IMR-90 (cell line): ENCODE measurements around the gene LTC4S. TPM values are rescaled to one million over a fixed set of nuclear protein-coding genes. Genes with fewer than 3 reads are reported as not detected.

ENCODE experiments used
- ATAC-seq: fragments of 200-7000 bp; cut with Tn5 transposase; 2 replicates; pipeline ENCODE4 v1.9.1; 2020; ENCODE audit warnings: low read depth, mild to moderate bottlenecking, moderate library complexity
- BruUV-seq: library from RNA; stranded (reverse); fragments of 400-500 nt; replicated peaks from 2 replicates; lab custom pipeline; 2021; lab: Mats Ljungman, UMichigan
- CTCF ChIA-PET: fragments of 300-600 bp; formaldehyde crosslinking; extraction: SDS; loops from one replicate; lab custom pipeline; 2021; ENCODE audit warnings: antibody characterized with exemption; lab: Yijun Ruan, JAX
- POLR2A ChIA-PET: fragments of 300-600 bp; sonication (Branson Sonifier 250); formaldehyde crosslinking; loops from one replicate; lab custom pipeline; 2022; ENCODE audit warnings: antibody characterized with exemption; ENCODE audit not compliant: unreplicated experiment; lab: Charles Lee
- DNase-seq: peaks from one replicate; pipeline ENCODE4 v3.0.0; 2013
- H2AFZ ChIP-seq: replicated peaks from 2 replicates; pipeline ENCODE3; 2013; ENCODE audit warnings: low read length, mild to moderate bottlenecking; ENCODE audit not compliant: poor library complexity
- H2AK5ac ChIP-seq: 2 replicates; pipeline ENCODE4 v1.6.1; 2013; ENCODE audit warnings: low read depth, low read length, inconsistent platforms
- H2AK9ac ChIP-seq: replicated peaks from 2 replicates; pipeline ENCODE3; 2013; ENCODE audit warnings: mild to moderate bottlenecking, low read depth, low read length, moderate library complexity; ENCODE audit not compliant: poor library complexity
- H2BK120ac ChIP-seq: 2 replicates; pipeline ENCODE4 v1.6.1; 2013; ENCODE audit warnings: low read depth, low read length, inconsistent platforms
- H2BK15ac ChIP-seq: 3 replicates; pipeline ENCODE4 v1.6.1; 2013; ENCODE audit warnings: low read depth, low read length, inconsistent platforms
- H2BK20ac ChIP-seq: 2 replicates; pipeline ENCODE4 v1.6.1; 2013; ENCODE audit warnings: low read depth, mild to moderate bottlenecking, inconsistent platforms, low read length, moderate library complexity
- H2BK5ac ChIP-seq: 2 replicates; pipeline ENCODE4 v1.6.1; 2013; ENCODE audit warnings: mild to moderate bottlenecking, low read depth, low read length, inconsistent platforms; ENCODE audit not compliant: poor library complexity, severe bottlenecking
- H3K14ac ChIP-seq: replicated peaks from 2 replicates; pipeline ENCODE4 v1.6.1; 2013; ENCODE audit warnings: low read depth, low read length, inconsistent platforms
- H3K18ac ChIP-seq: 2 replicates; pipeline ENCODE4 v1.6.1; 2013; ENCODE audit warnings: low read depth, low read length, control low read depth
- H3K23ac ChIP-seq: 2 replicates; pipeline ENCODE4 v1.6.1; 2013; ENCODE audit warnings: low read depth, low read length, inconsistent platforms
- H3K27ac ChIP-seq: 2 replicates; pipeline ENCODE4 v1.5.1; 2013; ENCODE audit warnings: mild to moderate bottlenecking, control low read depth, low read length; ENCODE audit not compliant: insufficient read depth
- H3K27me3 ChIP-seq: 2 replicates; pipeline ENCODE4 v1.6.1; 2013; ENCODE audit warnings: low read length; ENCODE audit not compliant: control insufficient read depth, insufficient read depth
- H3K36me3 ChIP-seq: 2 replicates; pipeline ENCODE4 v1.6.1; 2013; ENCODE audit warnings: low read length, mixed read lengths; ENCODE audit not compliant: control insufficient read depth, insufficient read depth
- H3K4ac ChIP-seq: 2 replicates; pipeline ENCODE4 v1.6.1; 2013; ENCODE audit warnings: low read depth, low read length, inconsistent platforms
- H3K4me1 ChIP-seq: 2 replicates; pipeline ENCODE4 v1.6.1; 2013; ENCODE audit warnings: low read length, mixed read lengths; ENCODE audit not compliant: control insufficient read depth, insufficient read depth
- H3K4me2 ChIP-seq: 2 replicates; pipeline ENCODE4 v1.6.1; 2013; ENCODE audit warnings: low read depth, mild to moderate bottlenecking, control low read depth, low read length, moderate library complexity
- H3K4me3 ChIP-seq: 2 replicates; pipeline ENCODE4 v1.5.1; 2013; ENCODE audit warnings: low read depth, mild to moderate bottlenecking, control low read depth, low read length, moderate library complexity; ENCODE audit not compliant: insufficient read depth
- H3K56ac ChIP-seq: 2 replicates; pipeline ENCODE4 v1.6.1; 2013; ENCODE audit warnings: low read length, inconsistent platforms; ENCODE audit not compliant: insufficient read depth; ENCODE audit errors: extremely low read depth
- H3K79me1 ChIP-seq, 2 experiments: 2 replicates each; pipeline ENCODE4 v1.6.1; 2013; ENCODE audit warnings: low read length in 2 of 2, inconsistent platforms in 1 of 2, low read depth in 1 of 2
- H3K9ac ChIP-seq: 2 replicates; pipeline ENCODE4 v1.6.1; 2013; ENCODE audit warnings: low read depth, low read length, control low read depth
- H3K9me1 ChIP-seq: 2 replicates; pipeline ENCODE4 v1.6.1; 2013; ENCODE audit warnings: low read length, inconsistent platforms; ENCODE audit not compliant: insufficient read depth
- H3K9me3 ChIP-seq: 2 replicates; pipeline ENCODE4 v1.6.1; 2013; ENCODE audit warnings: low read length; ENCODE audit not compliant: control insufficient read depth, insufficient read depth
- H4K20me1 ChIP-seq: 2 replicates; pipeline ENCODE4 v1.6.1; 2013; ENCODE audit warnings: low read length, inconsistent platforms; ENCODE audit not compliant: insufficient read depth
- H4K5ac ChIP-seq: 2 replicates; pipeline ENCODE4 v1.6.1; 2013; ENCODE audit warnings: mild to moderate bottlenecking, low read depth, low read length, control low read depth
- H4K8ac ChIP-seq, 2 experiments: 2 replicates each; pipeline ENCODE4 v1.6.1; 2013; ENCODE audit warnings: low read depth in 2 of 2, low read length in 2 of 2, control low read depth in 1 of 2, inconsistent platforms in 1 of 2
- H4K91ac ChIP-seq: 2 replicates; pipeline ENCODE4 v1.6.1; 2013; ENCODE audit warnings: low read depth, low read length, inconsistent platforms; ENCODE audit not compliant: insufficient read depth
- BHLHE40 ChIP-seq: fragments of 150-350 bp; IDR thresholded peaks from 2 replicates; pipeline ENCODE4 v1.6.1; 2016; ENCODE audit warnings: mild to moderate bottlenecking, low read depth, low read length
- CHD1 ChIP-seq: IDR thresholded peaks from 2 replicates; pipeline ENCODE4 v1.6.1; 2012; ENCODE audit warnings: low read depth, low read length, improper control_type of control experiment
- FOS ChIP-seq: fragments of 150-350 bp; IDR thresholded peaks from 2 replicates; pipeline ENCODE4 v1.6.1; 2016; ENCODE audit warnings: low read depth, low read length
- MAFK ChIP-seq: IDR thresholded peaks from 2 replicates; pipeline ENCODE4 v1.6.1; 2012; ENCODE audit warnings: low read depth, low read length, improper control_type of control experiment
- POLR2A ChIP-seq: IDR thresholded peaks from 2 replicates; pipeline ENCODE4 v1.6.1; 2012; ENCODE audit warnings: mild to moderate bottlenecking, low read depth, low read length
- RCOR1 ChIP-seq: IDR thresholded peaks from 2 replicates; pipeline ENCODE4 v1.6.1; 2012; ENCODE audit warnings: mild to moderate bottlenecking, low read length, improper control_type of control experiment; ENCODE audit not compliant: insufficient replicate concordance
- RFX5 ChIP-seq: IDR thresholded peaks from 2 replicates; pipeline ENCODE4 v1.8.0; 2012; ENCODE audit warnings: low read depth, mild to moderate bottlenecking, low read length, moderate library complexity
- SMC3 ChIP-seq: fragments of 150-350 bp; IDR thresholded peaks from 2 replicates; pipeline ENCODE4 v1.6.1; 2016; ENCODE audit warnings: low read depth, mild to moderate bottlenecking, antibody characterized with exemption, low read length, moderate library complexity
- USF2 ChIP-seq: fragments of 150-350 bp; IDR thresholded peaks from 2 replicates; pipeline ENCODE4 v1.6.1; 2017; ENCODE audit warnings: mild to moderate bottlenecking, antibody characterized with exemption, low read length, low read depth
- WGBS, 2 experiments: methylation state at CpG; one replicate each; pipeline versions ENCODE4 v1.1.5 to v1.1.7; 2013; ENCODE audit warnings: missing lambda C conversion rate in 2 of 2; ENCODE audit not compliant: insufficient read length in 1 of 2; ENCODE audit errors: extremely low coverage in 2 of 2; 5-methylcytosine and 5-hydroxymethylcytosine counted together
- dilution Hi-C: fragments of 300-500 bp; cut with HindIII; formaldehyde crosslinking; loops from one replicate; pipeline ENCODE4 v1.14.3; 2018; ENCODE audit warnings: low sequenced_read_pairs; ENCODE audit not compliant: unreplicated experiment
- in situ Hi-C: fragments of 300-500 bp; cut with MboI; formaldehyde crosslinking; loops from 3 replicates; pipeline ENCODE4 v1.14.3; 2019; ENCODE audit warnings: low sequenced_read_pairs, inconsistent platforms, mixed read lengths
- intact Hi-C: fragments of 100-400 bp; cut with micrococcal nuclease; formaldehyde crosslinking; loops from 2 replicates; pipeline ENCODE4 v1.10.0; 2022
- polyA plus RNA-seq, 3 experiments: library from polyadenylated mRNA; depleted of rRNA; stranded (reverse); fragments of >200 nt; gene quantifications; 2 replicates each; pipeline ENCODE4 v1.2.3, GENCODE V29; 2012; ENCODE audit warnings: low replicate concordance in 1 of 3
- total RNA-seq: library from RNA; depleted of rRNA; stranded (reverse); fragments of >200 nt; gene quantifications from 2 replicates; pipeline ENCODE4 v1.2.3, GENCODE V29; 2012

LTC4S gene
- total and polyA plus RNA-seq, 2 of the 4 experiments (the other 2 are of a cell fraction) = 0.72 TPM; not detected in 1

GRCh38 chr5:179772351-179772750 lies 21.4 kb upstream of the LTC4S start:
- Histone ChIP-seq H3K4me3 (no peak overlapping the region), H2BK20ac (no peak overlapping the region), H3K4ac (no peak overlapping the region), H3K36me3 (peaks cover 73% of the 10 kb centered on the region), H4K20me1 (0 out of 2 replicates have a peak, but pooled peaks cover 8% of the 10 kb centered on the region), H3K56ac (no peak overlapping the region), H2BK5ac (no peak overlapping the region), H3K9me3 (no peaks in the 10 kb centered on the region), H3K4me1 (no peaks in the 10 kb centered on the region), H3K27me3 (no peaks in the 10 kb centered on the region), H3K23ac (no peak overlapping the region), H3K9me1 (no peaks in the 10 kb centered on the region; the same call in 1 of the 2 replicates), H3K79me1 (peaks cover 16 to 53% of the 10 kb centered on the region in 2 experiments), H4K5ac (no peak overlapping the region), H2AK5ac (no peak overlapping the region), H2BK120ac (no peak overlapping the region), H2BK15ac (no peak overlapping the region), H4K91ac (no peak overlapping the region), H3K18ac (no peak overlapping the region), H4K8ac (no peak overlapping the region), H2AK9ac (no peak overlapping the region), H3K9ac (no peak overlapping the region), H3K14ac (no peak overlapping the region), H2AFZ (no peak overlapping the region), H3K27ac (no peak overlapping the region), H3K4me2 (no peak overlapping the region)
- in situ Hi-C loops (no loop called here), dilution Hi-C loops (no loop called here), intact Hi-C loops (no loop called here)
- WGBS, 2 experiments = no CpG with 5 or more reads among the region's 6 CpGs
- TF ChIP-seq SMC3 (no peak), RCOR1 (no peak), USF2 (no peak), CHD1 (no peak), MAFK (no peak), POLR2A (no peak), FOS (no peak), BHLHE40 (no peak), RFX5 (no peak)
- POLR2A ChIA-PET = no interaction called here
- CTCF ChIA-PET = interaction anchor here (0.7 kb wide), 1 partner anchor 10 kb away, joined by 3 read pairs; no protein-coding TSS in a partner anchor
- DNase-seq = no peak
- no TSS peak for BruUV-seq
- no peak for ATAC-seq
